NCI-H1417 treated with DMSO at 0.1 percent for 48 hours (cell line): ENCODE results near the gene ZNHIT1.
A peak's percentile ranks its signal among the peaks of the same experiment; 100 is the strongest.
"Not testable (repeated sequence)": the region's sequence is repeated elsewhere in the genome, so short reads cannot be mapped to it uniquely, and the experiment has no call there.

ENCODE experiments used
- DNase-seq: peaks from one replicate; lab custom pipeline; 2025; lab: John Stamatoyannopoulos, UW

ZNHIT1 gene

GRCh38 chr7:101241443-101242349, 23.7 kb downstream of the ZNHIT1 start:
- DNase-seq, result no peak

- DNase-seq, result no peak
Measured at GRCh38 chr7:101243646-101244374, 25.8 kb downstream of the ZNHIT1 start.

GRCh38 chr7:101244375-101245146, 26.6 kb downstream of the ZNHIT1 start, which contains the start of gene FIS1:
Gene FIS1 (minus strand): TSS chr7:101245081. CDS start chr7:101245004, 77 bp downstream.
- peak; percentile 73 for DNase-seq

GRCh38 chr7:101245147-101245668, 27.2 kb downstream of the ZNHIT1 start:
- DNase-seq, result no peak

- no peak for DNase-seq
Measured at GRCh38 chr7:101248276-101248675, 30.3 kb downstream of the ZNHIT1 start.

GRCh38 chr7:101250324-101250723, 32.4 kb downstream of the ZNHIT1 start:
- DNase-seq, result no peak

GRCh38 chr7:101251871-101252659, 34.1 kb downstream of the ZNHIT1 start:
- DNase-seq, result peak; percentile 83

GRCh38 chr7:101253199-101253598, 35.2 kb downstream of the ZNHIT1 start:
- not testable (repeated sequence) for DNase-seq

GRCh38 chr7:101255796-101256195, 37.8 kb downstream of the ZNHIT1 start:
- no peak for DNase-seq

- no peak for DNase-seq
Measured at GRCh38 chr7:101258243-101258731, 40.3 kb downstream of the ZNHIT1 start.

GRCh38 chr7:101264102-101264706, 46.2 kb downstream of the ZNHIT1 start:
- not testable (repeated sequence) for DNase-seq

GRCh38 chr7:101265622-101266516, 47.9 kb downstream of the ZNHIT1 start:
- DNase-seq, result no peak

- DNase-seq, result no peak
Measured at GRCh38 chr7:101269664-101270063, 51.7 kb downstream of the ZNHIT1 start.

- no peak for DNase-seq
Measured at GRCh38 chr7:101271021-101271420, 53.1 kb downstream of the ZNHIT1 start.

GRCh38 chr7:101273206-101273605, 55.2 kb downstream of the ZNHIT1 start:
- DNase-seq, result no peak
